MG63 (cell line): Measurements from ENCODE around the gene RHOF. TPM values are rescaled to one million over a fixed set of nuclear protein-coding genes. Genes with fewer than 3 reads are reported as not detected.
A peak's percentile ranks its signal among the peaks of the same experiment; 100 is the strongest.
"Not testable (repeated sequence)": the region's sequence is repeated elsewhere in the genome, so short reads cannot be mapped to it uniquely, and the experiment has no call there.

Experiments used
- DNase-seq: peaks from one replicate; pipeline ENCODE4 v3.0.0-alpha.2; 2020
- H3K27me3 ChIP-seq: fragments of 250-450 bp; sonication (Bioruptor Pico); 2 replicates; pipeline ENCODE4 v1.5.1; 2020; ENCODE audit warnings: mild to moderate bottlenecking, moderate library complexity
- H3K36me3 ChIP-seq: fragments of 250-450 bp; sonication (Bioruptor Pico); 2 replicates; pipeline ENCODE4 v1.5.1; 2020; ENCODE audit warnings: mild to moderate bottlenecking, moderate library complexity
- H3K4me3 ChIP-seq: fragments of 250-450 bp; sonication (Bioruptor Pico); 2 replicates; pipeline ENCODE4 v1.5.1; 2020; ENCODE audit warnings: mild to moderate bottlenecking, moderate library complexity
- H3K9me3 ChIP-seq: fragments of 250-450 bp; sonication (Bioruptor Pico); 2 replicates; pipeline ENCODE4 v1.5.1; 2020; ENCODE audit warnings: mild to moderate bottlenecking, moderate library complexity
- total RNA-seq: library from RNA; depleted of rRNA; stranded (reverse); fragments of >200 nt; shearing (Covaris generic); gene quantifications from 2 replicates; pipeline ENCODE4 v1.2.3, GENCODE V29; 2014; ENCODE audit warnings: low replicate concordance

The RHOF gene
- total RNA-seq, 1 experiment from 2014 or later: 6.3 TPM

GRCh38 chr12:121799842-121800693, 6.6 kb upstream of the RHOF start:
- peaks cover 23% of the 10 kb centered on the region for H3K36me3 ChIP-seq
- peak; percentile 96 for DNase-seq
- H3K4me3 ChIP-seq: peak overlapping the region; percentile 54
- H3K9me3 ChIP-seq: no peaks in the 10 kb centered on the region
- H3K27me3 ChIP-seq: no peaks in the 10 kb centered on the region

- Histone ChIP-seq H3K36me3 (peaks cover 23% of the 10 kb centered on the region), H3K9me3 (no peaks in the 10 kb centered on the region), H3K27me3 (no peaks in the 10 kb centered on the region), H3K4me3 (peak overlapping the region; percentile 54)
- peak; percentile 69 for DNase-seq
These were observed 5.8 kb upstream of the RHOF start for GRCh38 chr12:121799156-121799841.

DNA sequence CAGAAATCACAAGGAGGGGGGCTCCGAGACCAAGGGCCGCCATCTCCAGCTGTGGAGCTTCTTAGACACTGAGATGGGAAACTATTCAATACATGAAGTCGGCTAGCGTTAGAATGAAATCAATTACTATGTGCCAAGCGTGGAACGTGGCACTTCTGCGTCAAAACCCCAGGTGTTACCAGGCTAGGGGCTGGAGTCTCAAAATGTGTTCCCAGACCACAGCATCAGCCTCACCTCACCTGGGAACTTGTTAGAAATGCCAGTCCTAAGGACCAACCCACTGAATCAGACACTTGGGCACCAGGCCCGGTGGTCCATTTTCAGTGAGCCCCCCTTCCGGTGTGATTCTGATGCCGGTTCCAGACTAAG, 5.3 kb upstream of the RHOF start:
- Histone ChIP-seq H3K36me3 (peaks cover 23% of the 10 kb centered on the region), H3K9me3 (no peaks in the 10 kb centered on the region), H3K27me3 (no peaks in the 10 kb centered on the region), H3K4me3 (no peak overlapping the region)
- DNase-seq: no peak

DNA sequence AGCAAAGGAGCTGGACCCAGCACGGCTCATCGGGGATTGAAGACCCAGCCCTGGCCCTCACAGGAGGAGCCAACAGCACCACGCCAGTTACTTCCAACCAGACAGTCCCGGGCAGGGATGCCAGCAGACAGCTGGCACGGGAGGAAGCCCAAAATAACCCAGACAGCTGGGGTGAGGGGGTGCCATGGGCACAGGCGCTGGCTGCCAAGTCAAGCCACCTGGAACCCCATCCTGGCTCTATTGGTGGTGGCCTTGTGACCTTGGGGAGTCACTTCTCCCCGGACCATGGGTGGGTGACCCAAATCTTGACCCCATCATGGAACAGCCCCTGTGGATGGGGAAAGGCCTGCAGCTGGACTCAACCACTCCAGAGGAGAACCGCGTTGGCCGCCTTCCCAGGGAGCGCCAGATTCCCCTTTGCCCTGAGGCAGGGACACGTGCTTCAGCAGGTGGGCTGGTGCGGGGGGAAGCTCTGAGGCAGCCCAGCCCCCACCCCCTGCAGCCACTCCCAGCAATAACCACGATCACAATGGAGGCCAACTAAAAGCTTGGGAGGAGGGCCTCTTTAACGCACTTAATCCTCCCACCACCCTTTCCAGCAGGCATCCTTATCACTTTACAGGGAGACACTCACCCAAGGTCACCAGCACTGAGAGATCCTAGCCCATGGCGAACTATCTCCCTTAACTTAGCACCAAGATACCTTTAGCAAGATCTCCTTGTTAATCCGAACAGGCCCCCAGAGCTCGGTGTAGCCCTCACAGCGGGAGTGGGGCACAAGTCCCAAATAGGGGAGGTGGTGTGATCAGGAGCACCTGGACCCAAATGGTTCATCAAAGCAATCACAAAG, 4.7 kb upstream of the RHOF start:
- Histone ChIP-seq H3K9me3 (no peaks in the 10 kb centered on the region), H3K4me3 (no peak overlapping the region), H3K36me3 (peaks cover 23% of the 10 kb centered on the region), H3K27me3 (no peaks in the 10 kb centered on the region)
- peak; percentile 69 for DNase-seq

DNA sequence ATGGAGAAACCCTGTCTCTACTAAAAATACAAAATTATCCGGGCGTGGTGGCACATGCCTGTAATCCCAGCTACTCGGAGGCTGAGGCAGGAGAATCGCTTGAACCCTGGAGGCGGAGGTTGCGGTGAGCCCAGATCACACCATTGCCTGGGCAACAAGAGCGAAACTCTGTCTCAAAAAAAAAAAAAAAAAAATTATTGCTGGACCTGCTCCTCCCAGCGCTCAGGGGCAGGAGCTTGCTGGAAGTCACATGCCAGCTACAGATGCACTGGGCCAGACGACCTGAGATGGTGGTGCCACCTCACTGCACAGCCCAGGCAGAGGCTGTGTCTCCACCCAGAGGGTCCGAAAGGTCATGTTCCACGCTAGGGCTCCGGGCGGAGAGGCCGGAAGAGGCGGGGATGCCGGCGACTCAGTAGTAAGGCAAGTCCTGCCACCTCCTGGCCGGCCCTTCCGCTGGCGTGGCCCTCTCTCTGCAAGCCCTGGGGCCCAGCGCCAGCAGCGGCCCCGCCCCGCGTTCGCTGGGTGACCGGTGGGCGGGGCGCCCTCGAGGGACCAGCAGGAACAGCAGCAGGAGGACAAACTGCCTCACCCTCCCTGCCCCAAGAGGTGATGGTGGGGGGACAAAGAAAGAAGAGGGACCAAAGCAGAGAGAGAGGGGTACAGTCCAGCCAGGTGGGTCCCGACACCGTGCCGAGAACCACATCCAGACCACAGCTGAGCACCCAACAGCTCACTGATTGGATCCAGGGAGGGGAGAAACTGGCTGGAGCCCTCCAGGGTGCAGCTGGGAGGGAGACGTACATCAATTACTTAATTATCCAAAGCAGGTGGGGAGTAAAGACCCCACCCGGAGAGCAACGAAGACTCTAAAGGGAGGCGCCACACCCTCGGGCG, 3.6 kb upstream of the RHOF start:
- no peaks in the 10 kb centered on the region for H3K27me3 ChIP-seq
- peak; percentile 72 for DNase-seq
- H3K36me3 ChIP-seq: peaks cover 22% of the 10 kb centered on the region
- H3K4me3 ChIP-seq: no peak overlapping the region; the same call in 1 of the 2 replicates
- H3K9me3 ChIP-seq: no peaks in the 10 kb centered on the region

DNA sequence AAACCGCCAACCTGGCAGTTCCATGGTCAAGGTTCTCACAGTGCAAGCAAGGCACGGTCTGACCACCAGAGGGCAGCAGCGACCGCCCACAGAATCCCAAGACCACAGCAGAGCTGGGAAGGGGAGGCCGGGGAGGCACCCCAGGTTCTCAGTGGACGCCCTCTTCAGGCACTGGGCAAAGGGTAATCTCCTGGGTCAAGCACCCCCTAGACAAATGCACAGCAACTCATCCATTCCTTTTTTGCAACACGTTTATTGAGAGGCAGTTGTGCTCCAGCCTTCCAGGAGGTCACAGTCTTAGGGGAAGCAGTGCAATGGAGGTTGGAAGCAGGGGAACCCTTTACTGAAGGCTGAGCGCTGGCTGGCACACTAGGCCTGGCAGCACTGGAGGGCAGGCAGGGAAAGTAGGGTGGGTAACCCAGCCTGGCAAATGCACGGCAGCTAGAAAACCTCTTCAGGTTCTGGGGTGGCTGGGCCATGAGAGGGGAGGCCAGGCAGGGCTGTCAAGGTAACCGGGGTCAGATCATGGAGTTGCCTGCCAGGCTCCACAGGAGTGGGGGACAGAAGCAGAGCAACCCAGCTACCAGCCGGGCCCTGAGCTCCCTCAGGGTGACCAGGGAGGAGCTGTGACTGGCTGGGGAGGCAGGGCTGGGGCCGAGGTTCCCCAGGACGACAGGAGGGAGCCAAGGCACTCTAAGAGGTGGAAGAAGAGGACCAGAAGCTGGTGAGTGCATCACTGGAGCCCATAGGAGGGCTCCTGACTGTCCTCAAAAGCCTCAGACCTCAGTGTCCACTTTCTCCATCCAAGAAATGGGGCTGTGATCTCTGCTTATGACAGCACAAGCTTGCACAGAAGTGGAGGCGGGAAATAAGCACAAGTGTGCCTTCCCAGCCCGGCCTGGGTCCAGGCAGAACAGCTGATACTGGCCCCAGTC, 1.8 kb upstream of the RHOF start:
- no peaks in the 10 kb centered on the region for H3K9me3 ChIP-seq
- peaks cover 20% of the 10 kb centered on the region for H3K36me3 ChIP-seq
- H3K4me3 ChIP-seq: no peak overlapping the region; the same call in 1 of the 2 replicates
- H3K27me3 ChIP-seq: no peaks in the 10 kb centered on the region
- peak; percentile 78 for DNase-seq

DNA sequence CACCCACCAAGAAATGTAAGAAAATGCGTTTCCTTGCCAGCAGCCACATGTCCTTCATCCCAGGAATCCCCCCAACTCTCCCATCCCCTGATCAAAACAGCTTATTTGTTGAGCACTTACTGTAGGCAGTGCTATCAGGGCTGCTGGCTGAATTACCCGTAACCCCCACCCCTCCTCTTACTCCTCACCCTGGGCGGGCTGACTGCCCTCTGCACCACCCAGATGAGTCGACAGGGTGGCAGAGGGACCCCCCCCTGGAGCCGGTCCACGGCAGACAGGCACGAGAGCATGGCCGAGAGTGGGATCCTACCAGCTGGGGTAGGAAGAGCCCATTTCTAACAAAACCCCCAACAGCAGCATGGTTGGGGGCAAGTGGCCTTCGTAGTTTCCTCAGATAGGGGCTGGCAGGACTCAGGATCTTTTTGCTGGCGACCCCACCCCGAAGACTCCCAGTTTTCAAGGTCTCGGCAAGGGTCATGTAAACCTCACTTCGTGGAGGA, 1.1 kb upstream of the RHOF start:
- Histone ChIP-seq H3K27me3 (no peaks in the 10 kb centered on the region), H3K9me3 (no peaks in the 10 kb centered on the region), H3K4me3 (peak overlapping the region; percentile 43), H3K36me3 (peaks cover 20% of the 10 kb centered on the region)
- DNase-seq: peak; percentile 70

DNA sequence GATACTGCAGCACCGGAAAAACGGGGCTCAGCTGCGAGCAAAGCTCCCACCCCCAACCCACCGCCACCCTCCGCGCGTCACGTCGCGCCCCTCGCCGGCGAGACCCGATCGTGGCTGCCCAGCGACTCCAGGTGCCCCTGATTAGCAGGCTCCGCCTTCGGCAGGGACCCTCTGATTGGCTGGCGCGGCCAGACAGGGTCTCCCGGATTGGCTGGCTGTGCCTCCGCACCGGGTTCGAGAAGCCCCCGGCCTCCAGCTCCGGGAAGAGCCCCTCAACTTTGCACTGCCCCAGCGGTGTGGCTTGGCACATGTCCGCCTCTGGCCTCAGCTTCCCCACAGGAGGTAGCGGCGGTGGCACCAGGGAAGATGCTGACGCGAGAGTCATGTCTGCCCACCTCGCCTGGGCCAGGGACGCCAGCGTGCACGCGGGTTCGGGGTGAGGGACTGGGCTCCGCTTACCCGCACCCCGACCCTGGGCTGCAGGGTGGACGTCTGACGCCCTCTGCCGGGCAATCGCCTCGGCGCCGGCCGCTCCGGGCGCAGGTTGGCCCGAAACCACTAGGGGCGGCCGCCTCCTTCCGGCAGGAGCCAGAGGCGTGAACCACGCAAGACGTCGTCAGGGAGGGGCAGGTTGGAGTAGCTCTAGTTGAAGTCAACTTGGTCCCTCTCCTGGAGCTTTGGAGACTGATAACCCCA, 498 bp upstream of the RHOF start:
- no peaks in the 10 kb centered on the region for H3K27me3 ChIP-seq
- peak overlapping the region; percentile 43 for H3K4me3 ChIP-seq
- peaks cover 17% of the 10 kb centered on the region for H3K36me3 ChIP-seq
- no peaks in the 10 kb centered on the region for H3K9me3 ChIP-seq
- peak; percentile 89 for DNase-seq

- Histone ChIP-seq H3K4me3 (no peak overlapping the region), H3K36me3 (peaks cover 12% of the 10 kb centered on the region; the same call in 1 of the 2 replicates), H3K9me3 (no peaks in the 10 kb centered on the region), H3K27me3 (no peaks in the 10 kb centered on the region)
- DNase-seq: no peak
These were observed 665 bp downstream of the RHOF start for GRCh38 chr12:121792607-121793439.

DNA sequence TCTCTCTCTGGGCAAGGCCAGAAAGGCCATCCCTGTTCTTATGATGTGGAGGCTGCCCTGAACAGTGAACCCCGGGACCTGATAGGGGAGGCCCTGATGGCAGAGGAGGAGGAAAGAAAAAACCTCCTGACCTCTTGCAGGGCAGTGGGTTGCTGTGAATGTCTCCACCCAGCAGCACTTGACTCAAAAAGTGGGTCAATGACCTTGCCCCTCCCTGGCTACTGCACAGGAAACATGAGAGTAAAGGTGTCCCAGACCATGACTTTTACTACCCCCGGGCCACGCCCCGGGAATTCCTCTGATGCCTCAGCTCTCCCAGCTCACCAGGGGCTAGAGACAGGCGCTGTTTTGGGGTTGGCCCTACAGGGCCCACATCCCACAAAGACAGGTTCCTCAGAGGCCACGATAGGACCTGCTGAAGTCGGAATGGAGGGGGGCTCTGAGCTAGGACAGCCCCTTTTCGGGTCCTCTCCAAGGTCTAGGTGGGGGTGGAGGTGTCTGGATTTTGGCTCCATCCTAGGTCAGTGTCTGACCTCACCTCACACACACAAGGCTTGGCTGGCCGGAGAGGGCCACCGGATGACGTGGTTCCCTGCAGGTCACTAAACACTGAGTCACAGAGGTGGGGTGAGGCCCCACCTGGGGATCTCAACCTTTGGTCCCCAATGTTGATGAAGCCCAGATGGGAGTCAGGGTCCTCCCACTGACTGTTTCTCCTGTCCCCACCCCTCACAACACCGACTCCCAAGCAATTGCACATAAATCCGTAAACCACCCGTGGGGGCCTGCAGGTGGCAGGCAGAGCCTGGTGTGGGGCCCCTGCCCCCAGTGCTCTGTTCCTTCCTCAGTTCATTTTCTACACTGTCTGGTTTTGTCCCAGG, 1.6 kb downstream of the RHOF start:
- H3K4me3 ChIP-seq: no peak overlapping the region
- H3K36me3 ChIP-seq: peaks cover 9% of the 10 kb centered on the region; the same call in 1 of the 2 replicates
- no peaks in the 10 kb centered on the region for H3K27me3 ChIP-seq
- H3K9me3 ChIP-seq: no peaks in the 10 kb centered on the region
- DNase-seq: no peak

- DNase-seq, H3K9me3 ChIP-seq, H3K27me3 ChIP-seq, H3K36me3 ChIP-seq, H3K4me3 ChIP-seq: not testable (repeated sequence)
These were observed 2.7 kb downstream of the RHOF start for GRCh38 chr12:121790785-121791184.

DNA sequence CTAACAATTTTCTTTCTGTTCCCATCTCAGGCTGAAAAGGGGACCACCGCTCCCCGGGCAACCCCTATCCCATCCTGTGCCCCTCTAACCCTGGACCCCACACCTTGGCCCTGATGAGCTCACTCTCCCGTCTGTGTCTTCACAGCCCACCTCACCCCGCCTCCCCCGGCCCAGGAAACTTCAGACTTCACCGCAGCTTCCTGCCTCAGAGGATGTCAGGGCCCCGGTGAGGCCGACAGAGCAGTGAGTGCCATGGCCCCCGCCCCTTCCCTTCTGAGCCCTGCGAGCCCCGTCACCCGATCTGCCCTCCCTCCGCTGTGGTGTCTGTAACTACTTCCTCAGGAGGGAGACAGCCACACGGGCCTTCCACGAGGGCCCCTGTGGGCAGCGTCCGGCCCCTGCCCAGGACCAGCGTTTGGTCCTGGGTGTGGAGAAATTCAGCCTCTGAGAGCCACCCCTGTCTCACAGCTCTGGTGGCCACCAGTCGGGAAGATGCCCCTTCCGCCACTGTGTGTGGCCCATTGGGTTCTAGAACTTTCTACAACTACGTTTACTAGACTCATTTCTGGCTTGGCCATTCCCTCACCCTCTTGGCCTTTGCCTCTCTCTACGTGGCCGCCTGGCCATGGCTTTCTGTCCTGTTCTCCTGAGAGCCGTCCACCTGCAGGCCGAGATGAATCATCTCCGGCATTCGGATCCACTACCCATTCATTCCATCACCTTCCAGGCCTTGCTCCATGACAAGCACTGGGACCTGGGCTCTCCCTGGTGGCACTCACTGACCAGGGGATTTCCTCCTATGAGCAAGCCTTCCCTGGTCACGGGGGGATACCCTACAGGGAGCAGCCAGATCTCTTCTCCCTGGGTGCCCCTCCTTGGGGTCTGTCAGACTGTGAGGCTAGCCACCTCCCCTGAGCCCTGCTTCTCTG, 3.4 kb downstream of the RHOF start:
- no peaks in the 10 kb centered on the region; the same call in 1 of the 2 replicates for H3K36me3 ChIP-seq

More for the DNA sequence above, 3.4 kb downstream of the RHOF start:
- DNase-seq: no peak
- H3K9me3 ChIP-seq: no peaks in the 10 kb centered on the region
- no peak overlapping the region for H3K4me3 ChIP-seq
- no peaks in the 10 kb centered on the region for H3K27me3 ChIP-seq
